Activated CD8-positive, alpha-beta T cell treated with anti-CD3 and anti-CD28 coated beads, Interleukin-2, amount 10 ng/mL, durations not matched to agents 7 days and 5 days (primary cell): ENCODE measurements around the gene CENPN. TPM values are rescaled to one million over a fixed set of nuclear protein-coding genes. Genes with fewer than 3 reads are reported as not detected.

ENCODE experiments used
- ATAC-seq: fragments of 150-1000 bp; cut with Tn5 transposase; one replicate; pipeline ENCODE4 v1.10.0; 2021; ENCODE audit warnings: moderate library complexity
- CTCF ChIA-PET: fragments of 350-600 bp; sonication (Branson Sonifier 250); formaldehyde crosslinking; loops from one replicate; lab custom pipeline; 2021; ENCODE audit warnings: antibody characterized with exemption; lab: Charles Lee
- POLR2A ChIA-PET: fragments of 350-600 bp; sonication (Branson Sonifier 250); formaldehyde crosslinking; loops from one replicate; lab custom pipeline; 2021; ENCODE audit warnings: antibody characterized with exemption; lab: Charles Lee
- DNase-seq: peaks from one replicate; pipeline ENCODE4 v3.0.0-alpha.2; 2020
- H3K27ac Mint-ChIP-seq: one replicate; pipeline ENCODE4 v1.8.0; 2021; ENCODE audit warnings: mild to moderate bottlenecking, mixed read lengths
- H3K27me3 Mint-ChIP-seq: one replicate; pipeline ENCODE4 v1.8.0; 2021; ENCODE audit warnings: low read depth, mixed read lengths
- H3K36me3 Mint-ChIP-seq: one replicate; pipeline ENCODE4 v1.8.0; 2021; ENCODE audit warnings: low read depth, mixed read lengths
- H3K4me1 Mint-ChIP-seq: one replicate; pipeline ENCODE4 v1.8.0; 2021; ENCODE audit warnings: low read depth, mixed read lengths
- H3K4me3 Mint-ChIP-seq: one replicate; pipeline ENCODE4 v1.8.0; 2021; ENCODE audit warnings: mild to moderate bottlenecking, mixed read lengths
- H3K9me3 Mint-ChIP-seq: one replicate; pipeline ENCODE4 v1.8.0; 2022; ENCODE audit warnings: mixed read lengths; ENCODE audit not compliant: insufficient read depth
- total RNA-seq, 2 experiments: library from RNA; stranded (reverse); gene quantifications; one replicate each; pipeline ENCODE4 v1.2.3, GENCODE V29; 2021

The CENPN gene
- total RNA-seq, 2 experiments from 2014 or later: 65.2 to 67.2 TPM

DNA sequence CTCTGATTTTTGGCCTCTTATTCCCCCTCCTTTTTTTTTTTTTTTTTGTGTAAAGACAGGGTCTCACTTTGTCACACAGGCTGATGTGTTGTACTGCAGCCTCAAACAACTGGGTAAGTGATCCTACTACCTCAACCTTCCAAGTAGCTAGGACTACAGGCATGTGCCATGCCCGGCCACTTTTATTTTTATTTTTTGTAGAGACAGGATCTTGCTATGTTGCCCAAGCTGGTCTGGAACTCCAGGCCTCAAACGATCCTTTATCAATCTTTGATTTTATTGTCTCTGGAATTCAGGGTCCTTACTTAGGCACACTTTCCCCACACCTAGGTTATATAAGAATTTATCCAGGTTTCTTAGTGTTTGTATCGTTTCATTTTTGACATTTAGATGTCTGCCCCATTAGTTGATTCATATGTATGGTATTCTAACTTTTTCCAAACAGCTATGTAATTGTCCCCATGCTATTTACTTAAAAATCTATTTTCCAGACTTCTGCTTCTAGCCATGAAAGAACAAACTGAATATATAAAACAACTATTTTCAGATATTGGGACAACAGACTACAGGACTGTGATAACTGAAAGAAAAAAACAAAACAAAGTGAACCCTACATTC is 14.2 kb upstream of the CENPN start:
- no peak for ATAC-seq
- POLR2A ChIA-PET: no interaction called here
- Mint-ChIP-seq H3K27ac (no peak overlapping the region), H3K9me3 (no peaks in the 10 kb centered on the region), H3K4me3 (no peak overlapping the region), H3K4me1 (peaks cover 23% of the 10 kb centered on the region), H3K36me3 (peaks cover 45% of the 10 kb centered on the region), H3K27me3 (no peaks in the 10 kb centered on the region)
- no peak for DNase-seq
- CTCF ChIA-PET: interaction anchor here (1.6 to 3.2 kb wide), 2 partner anchors 11 to 18 kb away, joined by 5 to 25 read pairs; no protein-coding TSS in a partner anchor

DNA sequence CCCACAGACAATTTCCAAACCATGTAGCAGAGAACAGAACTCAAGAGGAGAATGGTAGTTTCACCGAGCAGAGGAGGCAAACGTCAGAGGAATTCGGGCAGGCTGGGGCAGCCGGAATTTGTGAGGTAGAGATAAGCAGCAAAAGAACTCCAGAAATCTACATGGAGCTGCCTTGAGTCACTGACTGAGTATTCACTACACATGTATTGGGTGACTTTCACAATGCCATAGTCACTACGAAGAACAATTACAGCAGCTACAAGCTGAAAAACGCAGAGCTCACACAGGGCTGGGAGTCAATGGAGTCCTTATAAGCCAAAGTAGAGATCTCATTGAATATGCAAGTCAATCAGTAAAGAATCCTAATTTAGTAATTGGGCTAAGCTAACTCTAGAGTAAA is 13.7 kb upstream of the CENPN start:
- CTCF ChIA-PET: interaction anchor here (1.4 to 3.2 kb wide), 3 partner anchors 11 to 42 kb away, joined by 5 to 25 read pairs (median 6); partner anchors contain the start of gene ATMIN
- no peak for DNase-seq
- POLR2A ChIA-PET: no interaction called here
- peaks cover 45% of the 10 kb centered on the region for H3K36me3 Mint-ChIP-seq
- H3K9me3 Mint-ChIP-seq: no peaks in the 10 kb centered on the region
- no peaks in the 10 kb centered on the region for H3K27me3 Mint-ChIP-seq
- no peak for ATAC-seq
- no peak overlapping the region for H3K4me3 Mint-ChIP-seq
- no peak overlapping the region for H3K27ac Mint-ChIP-seq
- H3K4me1 Mint-ChIP-seq: peaks cover 28% of the 10 kb centered on the region

DNA sequence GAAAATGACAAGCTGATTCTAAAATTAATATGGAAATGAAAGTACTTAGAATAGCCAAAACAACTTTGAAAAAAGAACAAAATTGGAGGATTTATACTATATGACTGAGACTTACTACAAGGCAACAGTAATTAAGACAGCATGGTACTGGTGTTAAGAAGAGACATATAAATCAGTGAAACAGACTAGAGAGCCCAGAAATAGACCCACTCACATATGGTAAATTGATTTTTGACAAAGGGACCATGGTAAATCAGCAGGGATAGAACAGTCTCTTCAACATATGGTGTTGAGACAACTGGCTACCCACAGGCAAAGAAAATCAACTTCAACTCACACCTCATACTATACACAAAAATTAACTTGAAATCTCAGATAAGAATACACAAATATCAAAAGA is 13.2 kb upstream of the CENPN start:
- Mint-ChIP-seq H3K27ac (no peak overlapping the region), H3K4me3 (no peak overlapping the region), H3K9me3 (no peaks in the 10 kb centered on the region), H3K36me3 (peaks cover 50% of the 10 kb centered on the region), H3K4me1 (peaks cover 33% of the 10 kb centered on the region), H3K27me3 (no peaks in the 10 kb centered on the region)
- CTCF ChIA-PET: interaction anchor here (1.4 to 3.2 kb wide), 3 partner anchors 10 to 42 kb away, joined by 5 to 25 read pairs (median 6); partner anchors contain the start of gene ATMIN
- ATAC-seq (no peak), DNase-seq (no peak)
- POLR2A ChIA-PET: no interaction called here

DNA sequence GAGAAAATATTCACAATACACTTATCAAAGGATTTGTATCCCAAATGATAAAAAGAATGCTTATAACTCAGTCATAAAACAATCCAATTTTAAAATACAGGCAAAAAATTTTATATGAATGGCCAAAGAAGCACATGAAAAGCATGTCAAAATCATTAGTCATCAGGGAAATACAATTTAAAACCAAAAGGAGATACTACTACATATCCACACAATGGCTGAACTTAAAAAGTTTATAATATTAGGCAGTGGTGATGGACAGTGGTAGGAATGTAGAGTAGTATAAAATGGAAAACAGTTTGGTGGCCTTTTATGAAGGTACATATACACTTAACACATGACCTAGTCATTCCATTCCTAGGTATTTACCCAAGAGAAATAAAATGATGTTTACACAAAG is 12.6 kb upstream of the CENPN start:
- ChIA-PET CTCF (interaction anchor here (1.4 to 3.2 kb wide), 2 partner anchors 9 to 41 kb away, joined by 6 to 25 read pairs; partner anchors contain the start of gene ATMIN), POLR2A (no interaction called here)
- DNase-seq (no peak), ATAC-seq (no peak)
- Mint-ChIP-seq H3K27ac (no peak overlapping the region), H3K9me3 (no peaks in the 10 kb centered on the region), H3K36me3 (peaks cover 56% of the 10 kb centered on the region), H3K4me3 (no peak overlapping the region), H3K4me1 (peaks cover 39% of the 10 kb centered on the region), H3K27me3 (no peaks in the 10 kb centered on the region)

DNA sequence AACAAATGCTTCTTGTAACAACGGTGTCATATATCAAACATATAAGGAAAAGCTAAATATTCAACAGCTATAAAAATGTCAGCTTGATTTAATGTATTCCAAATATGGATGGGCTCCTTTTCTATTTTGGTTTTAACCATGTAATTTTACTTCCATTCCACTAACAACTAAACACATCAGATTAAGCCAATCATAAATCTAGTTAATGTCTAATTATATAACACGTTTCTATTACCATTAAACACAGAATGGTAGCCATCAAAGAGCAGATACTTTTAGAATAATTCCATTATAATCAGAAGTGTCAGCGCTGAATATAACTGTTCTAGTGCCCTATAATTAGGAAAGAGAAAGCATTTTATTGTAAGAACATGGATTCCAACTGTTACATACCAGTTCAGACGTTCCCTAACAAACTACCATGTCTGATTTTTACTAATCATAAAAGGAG is 10.3 kb upstream of the CENPN start:
- H3K4me3 Mint-ChIP-seq: peak overlapping the region; percentile 76
- ATAC-seq: no peak
- H3K27me3 Mint-ChIP-seq: no peaks in the 10 kb centered on the region
- ChIA-PET POLR2A (interaction anchor here (0.6 to 2.5 kb wide), 3 partner anchors 11 to 340 kb away, joined by 3 to 17 read pairs (median 4); partner anchors contain the start of genes CENPN and CMC2), CTCF (interaction anchor here (0.7 to 2.4 kb wide), 3 partner anchors 12 to 79 kb away, joined by 3 to 10 read pairs (median 3); no protein-coding TSS in a partner anchor)
- no peaks in the 10 kb centered on the region for H3K9me3 Mint-ChIP-seq
- no peak for DNase-seq
- peak overlapping the region; percentile 92 for H3K27ac Mint-ChIP-seq
- peaks cover 46% of the 10 kb centered on the region for H3K4me1 Mint-ChIP-seq
- H3K36me3 Mint-ChIP-seq: peaks cover 59% of the 10 kb centered on the region

DNA sequence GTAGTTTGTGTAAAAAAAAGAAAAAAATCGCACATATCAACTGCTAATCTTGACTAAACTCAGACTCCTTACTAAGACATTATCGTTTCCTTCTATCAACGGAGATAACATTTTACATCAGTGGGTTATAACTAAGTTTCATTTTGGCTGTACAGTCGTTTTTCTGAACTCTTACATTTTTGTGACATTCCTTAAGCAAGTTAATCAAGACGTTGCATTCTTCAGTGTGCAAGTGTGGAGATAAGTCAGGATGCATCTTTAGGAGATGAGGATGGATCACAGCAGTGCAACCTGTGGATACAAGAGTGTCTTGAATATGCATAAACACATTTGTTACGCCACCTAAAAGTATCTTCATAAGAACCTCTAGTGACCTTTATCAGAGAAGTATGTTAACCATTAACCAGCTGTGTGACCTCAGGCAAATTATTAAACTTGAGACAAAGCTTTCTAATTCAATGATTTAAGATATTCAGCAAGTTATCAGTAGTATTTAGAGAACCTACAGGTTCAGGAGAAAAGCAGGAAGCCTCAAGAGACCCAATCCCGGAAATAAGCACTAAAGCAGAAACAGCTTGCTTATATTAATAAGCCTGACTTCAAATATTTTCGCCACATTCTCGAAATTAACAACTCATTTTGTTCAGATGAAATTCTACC is 9.7 kb upstream of the CENPN start:
- POLR2A ChIA-PET: interaction anchor here (0.8 to 2.5 kb wide), 3 partner anchors 10 to 341 kb away, joined by 3 to 17 read pairs (median 4); partner anchors contain the start of genes C16orf46, CENPN and CMC2
- no peaks in the 10 kb centered on the region for H3K27me3 Mint-ChIP-seq
- CTCF ChIA-PET: interaction anchor here (1.0 to 2.4 kb wide), 4 partner anchors 9 to 79 kb away, joined by 3 to 10 read pairs (median 5); partner anchors contain the start of gene ATMIN

DNA sequence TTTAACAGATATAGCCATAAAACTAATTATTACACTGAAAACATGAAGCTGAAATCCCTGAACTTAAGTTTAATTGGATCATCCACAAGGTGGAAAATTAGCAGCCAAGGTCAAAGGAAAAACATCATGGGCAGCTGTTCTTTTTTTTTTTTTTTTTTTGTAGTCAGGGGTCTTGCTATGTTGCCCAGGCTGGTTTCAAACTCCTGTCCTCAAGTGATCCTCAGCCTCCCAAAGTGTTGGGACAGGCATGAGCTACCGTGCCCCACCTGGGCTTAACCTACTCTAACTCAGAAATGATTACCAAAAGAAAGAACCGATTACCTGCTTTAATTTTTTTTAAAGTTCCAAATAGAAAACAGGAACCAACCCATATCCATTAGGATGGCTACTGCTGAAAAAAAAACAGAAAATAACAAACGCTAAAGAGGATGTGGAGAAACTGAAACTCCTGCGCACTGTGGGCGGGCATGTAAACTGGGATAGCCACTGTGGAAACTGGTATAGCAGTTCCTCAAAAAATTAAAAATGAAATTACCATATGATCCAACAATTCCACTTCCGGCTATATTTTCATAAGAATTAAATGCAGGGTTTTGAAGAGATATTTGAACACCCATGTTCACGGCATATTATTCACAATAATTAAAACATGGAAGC is 8.9 kb upstream of the CENPN start:
- peaks cover 66% of the 10 kb centered on the region for H3K36me3 Mint-ChIP-seq
- H3K9me3 Mint-ChIP-seq: no peaks in the 10 kb centered on the region
- peak overlapping the region; percentile 76 for H3K4me3 Mint-ChIP-seq
- ATAC-seq (no peak), DNase-seq (no peak)
- ChIA-PET CTCF (interaction anchor here (1.0 to 2.4 kb wide), 4 partner anchors 10 to 78 kb away, joined by 3 to 10 read pairs (median 5); partner anchors contain the start of gene ATMIN), POLR2A (interaction anchor here (0.8 to 2.5 kb wide), 2 partner anchors 9 to 79 kb away, joined by 3 to 17 read pairs; partner anchors contain the start of genes C16orf46, CENPN and CMC2)
- H3K27me3 Mint-ChIP-seq: no peaks in the 10 kb centered on the region
- peaks cover 52% of the 10 kb centered on the region for H3K4me1 Mint-ChIP-seq
- H3K27ac Mint-ChIP-seq: peak overlapping the region; percentile 25

More for the DNA sequence above, 9.7 kb upstream of the CENPN start:
- Mint-ChIP-seq H3K9me3 (no peaks in the 10 kb centered on the region), H3K4me3 (peak overlapping the region; percentile 76), H3K4me1 (peaks cover 48% of the 10 kb centered on the region), H3K36me3 (peaks cover 64% of the 10 kb centered on the region), H3K27ac (peak overlapping the region; percentile 92)
- peak; percentile 65 for ATAC-seq
- no peak for DNase-seq

DNA sequence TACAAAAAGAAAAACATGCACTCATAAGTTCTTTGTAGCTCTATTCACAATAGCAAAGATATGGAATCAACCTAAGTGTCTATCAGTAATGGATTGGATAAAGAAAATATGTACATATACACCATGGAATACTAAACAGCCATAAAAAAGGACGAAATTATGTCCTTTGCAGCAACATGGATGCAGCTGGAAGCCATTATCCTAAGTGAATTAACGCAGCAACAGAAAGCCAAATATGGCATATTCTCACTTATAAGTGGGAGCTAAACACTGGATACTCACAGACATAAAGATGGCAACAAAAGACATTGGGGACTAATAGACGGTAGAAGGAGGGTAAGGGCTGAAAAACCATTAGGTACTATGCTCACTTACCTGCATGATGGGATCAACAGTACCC is 6.1 kb upstream of the CENPN start:
- no peaks in the 10 kb centered on the region for H3K27me3 Mint-ChIP-seq
- ATAC-seq (no peak), DNase-seq (no peak)
- H3K4me1 Mint-ChIP-seq: peaks cover 61% of the 10 kb centered on the region
- CTCF ChIA-PET: interaction anchor here (0.9 to 5.4 kb wide), 2 partner anchors 27 to 35 kb away, joined by 3 to 54 read pairs; partner anchors contain the start of gene ATMIN
- POLR2A ChIA-PET: no interaction called here
- no peaks in the 10 kb centered on the region for H3K9me3 Mint-ChIP-seq
- no peak overlapping the region for H3K27ac Mint-ChIP-seq
- H3K36me3 Mint-ChIP-seq: peaks cover 45% of the 10 kb centered on the region
- H3K4me3 Mint-ChIP-seq: no peak overlapping the region

DNA sequence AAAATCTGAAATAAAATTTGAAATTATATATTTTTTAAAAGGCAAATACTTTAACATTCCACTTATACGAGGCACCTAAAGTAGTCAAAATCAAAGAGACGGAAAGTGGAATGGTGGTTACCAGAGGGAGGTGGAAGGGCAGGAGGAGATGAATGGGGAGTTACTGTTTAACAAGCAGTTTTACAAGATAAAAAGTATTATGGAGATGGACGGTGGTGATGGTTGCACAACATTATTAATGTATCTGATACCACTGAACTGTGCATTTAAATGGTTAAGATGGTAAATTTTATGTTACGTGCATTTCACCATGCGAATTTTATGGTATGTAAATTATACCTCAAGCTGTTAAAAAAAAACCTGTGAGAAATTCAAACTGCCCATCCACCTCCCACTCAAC is 5.7 kb upstream of the CENPN start:
- Mint-ChIP-seq H3K27ac (no peak overlapping the region), H3K9me3 (no peaks in the 10 kb centered on the region), H3K27me3 (no peaks in the 10 kb centered on the region), H3K4me1 (peaks cover 61% of the 10 kb centered on the region), H3K36me3 (peaks cover 45% of the 10 kb centered on the region), H3K4me3 (no peak overlapping the region)
- DNase-seq (no peak), ATAC-seq (no peak)
- ChIA-PET POLR2A (no interaction called here), CTCF (interaction anchor here (0.9 to 5.4 kb wide), 2 partner anchors 27 to 35 kb away, joined by 3 to 54 read pairs; partner anchors contain the start of gene ATMIN)

DNA sequence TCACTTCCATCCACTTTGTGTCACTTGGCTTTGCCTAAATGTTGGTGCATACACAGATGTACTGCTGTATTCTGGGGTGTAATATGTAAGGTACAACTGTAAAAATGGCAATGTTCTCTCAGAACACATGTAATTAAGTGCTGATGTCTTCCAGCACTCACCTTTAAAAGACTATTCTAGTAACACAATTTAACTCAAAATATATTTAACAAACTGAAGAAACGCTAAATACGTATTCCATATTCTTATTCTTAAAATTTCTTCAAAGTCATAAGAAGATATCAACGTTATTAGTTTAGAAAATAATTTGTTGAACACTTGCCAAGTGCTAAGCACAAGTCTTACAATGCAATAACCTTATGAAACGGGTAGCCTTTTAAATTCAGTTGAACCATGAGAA is 4.0 kb upstream of the CENPN start:
- Mint-ChIP-seq H3K4me1 (peaks cover 51% of the 10 kb centered on the region), H3K36me3 (peaks cover 44% of the 10 kb centered on the region), H3K27me3 (no peaks in the 10 kb centered on the region), H3K4me3 (no peak overlapping the region), H3K9me3 (no peaks in the 10 kb centered on the region), H3K27ac (peak overlapping the region; percentile 16)
- DNase-seq (no peak), ATAC-seq (no peak)
- POLR2A ChIA-PET: interaction anchor here (0.9 kb wide), 1 partner anchor 8 kb away, joined by 4 read pairs; no protein-coding TSS in a partner anchor
- CTCF ChIA-PET: interaction anchor here (1.0 to 5.4 kb wide), 10 partner anchors 9 to 735 kb away, joined by 3 to 54 read pairs (median 4); partner anchors contain the start of gene ATMIN
